Thyroid gland (tissue), 4 donors: Measurements from ENCODE around the gene OR10P1. TPM values are rescaled to one million over a fixed set of nuclear protein-coding genes. Genes with fewer than 3 reads are reported as not detected.
"Not testable (repeated sequence)": the region's sequence is repeated elsewhere in the genome, so short reads cannot be mapped to it uniquely, and the experiment has no call there.

Experiments used
- DNase-seq, 2 donors: peaks; one replicate each; pipeline ENCODE4 v3.0.0-alpha.2; 2019
- H3K27ac ChIP-seq, 3 donors: fragments of 200-600 bp; sonication (generic); 1 replicate in 2 of 3; 2 replicates in 1 of 3; pipeline ENCODE4 v1.5.1; 2016 to 2019; ENCODE audit warnings: mild to moderate bottlenecking in 1 of 3, moderate library complexity in 1 of 3
- H3K27me3 ChIP-seq: fragments of 200-600 bp; sonication (generic); one replicate; pipeline ENCODE4 v1.5.1; 2019
- H3K36me3 ChIP-seq, 2 donors: fragments of 200-600 bp; sonication (generic); one replicate each; pipeline ENCODE4 v1.5.1; 2016 to 2019
- H3K4me1 ChIP-seq, 2 donors: fragments of 200-600 bp; sonication (generic); one replicate each; pipeline ENCODE4 v1.5.1; 2017 to 2019
- H3K4me3 ChIP-seq, 3 donors: fragments of 200-600 bp; sonication (generic); replicated peaks in 1 of 3; 1 replicate in 2 of 3; 2 replicates in 1 of 3; pipeline ENCODE4 v1.5.1; 2016; ENCODE audit warnings: mild to moderate bottlenecking in 1 of 3
- H3K9me3 ChIP-seq: fragments of 200-600 bp; sonication (generic); one replicate; pipeline ENCODE4 v1.5.1; 2017
- CTCF ChIP-seq, 6 experiments: fragments of 200-600 bp in 3 of 6; fragments of 450-650 bp in 3 of 6; sonication (generic) in 3 of 6; IDR thresholded peaks; one replicate each; pipeline ENCODE4 v1.5.1; 2016 to 2019; ENCODE audit warnings: antibody characterized with exemption in 6 of 6, mild to moderate bottlenecking in 2 of 6, inconsistent platforms in 1 of 6, moderate library complexity in 1 of 6
- POLR2A ChIP-seq, 2 donors: fragments of 450-650 bp; IDR thresholded peaks; one replicate each; pipeline ENCODE4 v1.6.1; 2017; ENCODE audit warnings: antibody characterized with exemption in 2 of 2, mild to moderate bottlenecking in 2 of 2, moderate library complexity in 1 of 2
- WGBS, 2 donors: methylation state at CpG; one replicate each; pipeline ENCODE4 v1.1.5; 2017; 5-methylcytosine and 5-hydroxymethylcytosine counted together
- intact Hi-C: fragments of 100-400 bp; cut with DNase I; formaldehyde crosslinking; loops from one replicate; pipeline ENCODE4 v1.15.1; 2023
- total RNA-seq, 4 donors: library from RNA; depleted of rRNA; stranded (reverse); fragments of >200 nt; gene quantifications; one replicate each; pipeline ENCODE4 v1.2.3, GENCODE V29; 2016

OR10P1 gene
- total RNA-seq, 4 donors from 2014 or later = not detected

GRCh38 chr12:55641595-55641994 lies 4.9 kb downstream of the OR10P1 start:
- H3K27me3 ChIP-seq = no peaks in the 10 kb centered on the region
- 59 to 65% methylated on average over 5 to 7 of the region's 7 CpGs for WGBS, 2 donors
- no peaks in the 10 kb centered on the region for H3K9me3 ChIP-seq
- DNase-seq = no peak
- intact Hi-C loops = no loop called here
- H3K36me3 ChIP-seq = no peaks in the 10 kb centered on the region
- no peak overlapping the region for H3K27ac ChIP-seq
- H3K4me1 ChIP-seq = no peaks in the 10 kb centered on the region
- no peak for TF ChIP-seq CTCF (IDR thresholded peaks at IDR 0.05)
- TF ChIP-seq POLR2A (IDR thresholded peaks at IDR 0.05) = no peak
- H3K4me3 ChIP-seq = no peak overlapping the region

DNA sequence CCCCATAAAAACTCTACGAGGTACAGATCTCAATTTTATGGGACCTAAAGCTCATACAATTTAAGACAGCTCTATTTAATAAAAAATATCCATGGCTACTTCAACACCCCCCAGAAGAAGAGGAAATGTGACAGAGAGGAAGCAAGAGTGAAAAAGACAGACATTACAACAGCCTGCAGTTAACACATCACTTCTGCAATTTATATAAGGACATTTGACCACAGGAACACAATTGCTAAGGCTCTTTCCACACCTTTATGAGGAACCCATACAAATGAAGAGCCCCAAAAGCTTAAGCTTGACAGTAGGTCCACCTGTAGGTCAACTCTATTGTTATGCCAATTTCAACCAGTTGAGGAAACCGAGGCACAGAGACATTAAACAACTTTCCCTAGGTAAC lies 5.6 kb downstream of the OR10P1 start:
- intact Hi-C loops = no loop called here
- H3K36me3 ChIP-seq = no peaks in the 10 kb centered on the region
- WGBS, 2 donors = 55 to 65% methylated on average over 2 of the region's 2 CpGs
- TF ChIP-seq POLR2A (IDR thresholded peaks at IDR 0.05) (no peak), CTCF (IDR thresholded peaks at IDR 0.05) (no peak)
- no peak for DNase-seq
- no peaks in the 10 kb centered on the region for H3K4me1 ChIP-seq
- H3K9me3 ChIP-seq = no peaks in the 10 kb centered on the region
- H3K4me3 ChIP-seq = no peak overlapping the region
- no peak overlapping the region for H3K27ac ChIP-seq
- H3K27me3 ChIP-seq = no peaks in the 10 kb centered on the region

DNA sequence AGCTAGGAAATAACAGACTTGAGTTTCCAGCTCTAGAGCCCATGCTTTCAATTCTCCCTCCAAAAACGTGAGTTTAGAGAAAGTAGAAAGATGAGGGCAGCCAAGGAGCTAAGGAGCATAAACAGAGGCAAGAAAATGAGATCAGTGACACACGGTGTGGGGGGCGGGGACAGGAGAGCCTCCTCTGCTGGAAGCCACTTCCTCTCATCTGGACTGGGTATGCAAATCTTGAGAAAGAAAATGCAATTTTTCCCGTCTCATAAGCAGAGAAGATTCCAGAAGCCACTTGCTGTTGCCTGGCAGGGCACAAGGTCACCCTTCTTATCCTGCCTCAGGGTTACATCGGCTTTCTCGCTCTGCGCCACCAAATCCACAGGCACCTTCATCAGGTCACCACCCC lies 6.0 kb downstream of the OR10P1 start:
- 75 to 81% methylated on average over 7 of the region's 7 CpGs for WGBS, 2 donors
- DNase-seq = no peak
- no peaks in the 10 kb centered on the region for H3K27me3 ChIP-seq
- no peak overlapping the region for H3K4me3 ChIP-seq
- no peaks in the 10 kb centered on the region for H3K36me3 ChIP-seq
- TF ChIP-seq CTCF (IDR thresholded peaks at IDR 0.05) (no peak), POLR2A (IDR thresholded peaks at IDR 0.05) (no peak)
- H3K27ac ChIP-seq = no peak overlapping the region
- H3K4me1 ChIP-seq = no peaks in the 10 kb centered on the region
- intact Hi-C loops = no loop called here
- H3K9me3 ChIP-seq = no peaks in the 10 kb centered on the region

- 93 to 96% methylated on average over 1 of the region's 1 CpG for WGBS, 2 donors
- Histone ChIP-seq H3K27me3 (no peaks in the 10 kb centered on the region), H3K27ac (no peak overlapping the region), H3K36me3 (no peaks in the 10 kb centered on the region), H3K9me3 (no peaks in the 10 kb centered on the region), H3K4me1 (no peaks in the 10 kb centered on the region), H3K4me3 (no peak overlapping the region)
- TF ChIP-seq POLR2A (IDR thresholded peaks at IDR 0.05) = no peak
- no peak for TF ChIP-seq CTCF (IDR thresholded peaks at IDR 0.05)
- intact Hi-C loops = no loop called here
- DNase-seq = no peak
These were observed 7.9 kb downstream of the OR10P1 start for GRCh38 chr12:55644591-55644990.

GRCh38 chr12:55647027-55647426 lies 10.3 kb downstream of the OR10P1 start:
- 89 to 92% methylated on average over 5 of the region's 5 CpGs for WGBS, 2 donors
- TF ChIP-seq POLR2A (IDR thresholded peaks at IDR 0.05) = no peak
- no peak for TF ChIP-seq CTCF (IDR thresholded peaks at IDR 0.05)
- H3K4me3 ChIP-seq = no peak overlapping the region
- no peaks in the 10 kb centered on the region for H3K36me3 ChIP-seq
- no peak for DNase-seq
- no peaks in the 10 kb centered on the region for H3K27me3 ChIP-seq
- intact Hi-C loops = no loop called here
- no peaks in the 10 kb centered on the region for H3K4me1 ChIP-seq
- H3K9me3 ChIP-seq = no peaks in the 10 kb centered on the region
- H3K27ac ChIP-seq = no peak overlapping the region

GRCh38 chr12:55650620-55651298 lies 14.1 kb downstream of the OR10P1 start:
- H3K4me3 ChIP-seq, H3K27me3 ChIP-seq, H3K9me3 ChIP-seq, intact Hi-C loops, H3K4me1 ChIP-seq, H3K36me3 ChIP-seq, DNase-seq, H3K27ac ChIP-seq: not testable (repeated sequence)
- WGBS, 2 donors = 56 to 63% methylated on average over 4 of the region's 4 CpGs
